Measurements from ENCODE around the gene TSSK3. TPM values are rescaled to one million over a fixed set of nuclear protein-coding genes. Genes with fewer than 3 reads are reported as not detected.

Gene TSSK3
- total RNA-seq, 2 donors from 2014 or later: 1.8 to 12.2 TPM

- peaks cover 8% of the 10 kb centered on the region for H3K4me1 ChIP-seq
- no peak for ATAC-seq
- no peak overlapping the region for H3K27ac ChIP-seq
- no peak for TF ChIP-seq CTCF (IDR thresholded peaks at IDR 0.05)
- TF ChIP-seq POLR2A (IDR thresholded peaks at IDR 0.05): no peak
- H3K4me3 ChIP-seq: no peak overlapping the region
- intact Hi-C loops (cut with DNase I): no loop called here
- no peaks in the 10 kb centered on the region for H3K27me3 ChIP-seq
- H3K9me3 ChIP-seq: no peaks in the 10 kb centered on the region
- H3K36me3 ChIP-seq (replicated peaks in 1 of 2; ENCODE audit: insufficient read depth in 1 of 2, low read depth in 2 of 2): peaks cover 5 to 28% of the 10 kb centered on the region in 2 donors
- DNase-seq: no peak
- 91 to 93% methylated on average over 11 of the region's 11 CpGs for WGBS, 2 donors
Observed at GRCh38 chr1:32327204-32327603, 35.1 kb upstream of the TSSK3 start.

- no peak for DNase-seq
- H3K9me3 ChIP-seq: no peaks in the 10 kb centered on the region
- no peak for TF ChIP-seq CTCF (IDR thresholded peaks at IDR 0.05)
- no peak for TF ChIP-seq POLR2A (IDR thresholded peaks at IDR 0.05)
- no peak overlapping the region for H3K27ac ChIP-seq
- peaks cover 5 to 28% of the 10 kb centered on the region in 2 donors for H3K36me3 ChIP-seq (replicated peaks in 1 of 2; ENCODE audit: insufficient read depth in 1 of 2, low read depth in 2 of 2)
- intact Hi-C loops (cut with DNase I): no loop called here
- H3K4me3 ChIP-seq: no peak overlapping the region
- H3K27me3 ChIP-seq: no peaks in the 10 kb centered on the region
- no peak for ATAC-seq
- 95 to 97% methylated on average over 4 of the region's 4 CpGs for WGBS, 2 donors
- peaks cover 12% of the 10 kb centered on the region for H3K4me1 ChIP-seq
Observed at GRCh38 chr1:32329931-32330466, 32.3 kb upstream of the TSSK3 start.

- intact Hi-C loops (cut with DNase I): no loop called here
- 92 to 93% methylated on average over 12 of the region's 12 CpGs for WGBS, 2 donors
- peaks cover 5 to 28% of the 10 kb centered on the region in 2 donors for H3K36me3 ChIP-seq (replicated peaks in 1 of 2; ENCODE audit: insufficient read depth in 1 of 2, low read depth in 2 of 2)
- DNase-seq: no peak
- no peak for ATAC-seq
- H3K4me3 ChIP-seq: no peak overlapping the region
- H3K4me1 ChIP-seq: peaks cover 14% of the 10 kb centered on the region
- H3K27ac ChIP-seq: no peak overlapping the region
- H3K27me3 ChIP-seq: no peaks in the 10 kb centered on the region
- TF ChIP-seq POLR2A (IDR thresholded peaks at IDR 0.05): no peak
- TF ChIP-seq CTCF (IDR thresholded peaks at IDR 0.05): no peak
- no peaks in the 10 kb centered on the region for H3K9me3 ChIP-seq
Observed at GRCh38 chr1:32330558-32331151, 31.7 kb upstream of the TSSK3 start.

- Histone ChIP-seq H3K4me3 (no peak overlapping the region), H3K27me3 (no peaks in the 10 kb centered on the region), H3K4me1 (peaks cover 14% of the 10 kb centered on the region), H3K36me3 (replicated peaks in 1 of 2; ENCODE audit: insufficient read depth in 1 of 2, low read depth in 2 of 2) (peaks cover 5 to 28% of the 10 kb centered on the region in 2 donors), H3K27ac (no peak overlapping the region), H3K9me3 (no peaks in the 10 kb centered on the region)
- ATAC-seq (no peak), DNase-seq (no peak)
- intact Hi-C loops (cut with DNase I): no loop called here
- no peak for TF ChIP-seq POLR2A (IDR thresholded peaks at IDR 0.05)
- WGBS, 2 donors: 86 to 91% methylated on average over 10 to 12 of the region's 12 CpGs
Observed at GRCh38 chr1:32331549-32331948, 30.8 kb upstream of the TSSK3 start.

GRCh38 chr1:32332290-32333079, 29.9 kb upstream of the TSSK3 start:
- Histone ChIP-seq H3K27me3 (no peaks in the 10 kb centered on the region), H3K9me3 (no peaks in the 10 kb centered on the region), H3K4me3 (no peak overlapping the region), H3K27ac (no peak overlapping the region), H3K4me1 (peaks cover 14% of the 10 kb centered on the region), H3K36me3 (replicated peaks in 1 of 2; ENCODE audit: insufficient read depth in 1 of 2, low read depth in 2 of 2) (peaks cover 5 to 20% of the 10 kb centered on the region in 2 donors)
- no peak for TF ChIP-seq CTCF (IDR thresholded peaks at IDR 0.05)
- no peak for TF ChIP-seq POLR2A (IDR thresholded peaks at IDR 0.05)
- ATAC-seq (no peak), DNase-seq (no peak)
- WGBS, 2 donors: 83 to 100% methylated on average over 1 to 3 of the region's 3 CpGs
- intact Hi-C loops (cut with DNase I): no loop called here
